BLaER1 (cell line): ENCODE results near the gene ZNF609.

Source experiments
- H3K27ac ChIP-seq: shearing (Covaris generic); formaldehyde crosslinking; 2 replicates; pipeline ENCODE4 v1.8.1; 2022
- H3K27me3 ChIP-seq: shearing (Covaris generic); formaldehyde crosslinking; 2 replicates; pipeline ENCODE4 v1.8.1; 2022
- H3K36me3 ChIP-seq: shearing (Covaris generic); formaldehyde crosslinking; 2 replicates; pipeline ENCODE4 v1.8.1; 2022
- H3K4me1 ChIP-seq: shearing (Covaris generic); formaldehyde crosslinking; 2 replicates; pipeline ENCODE4 v1.8.1; 2022
- H3K4me2 ChIP-seq: shearing (Covaris generic); formaldehyde crosslinking; 2 replicates; pipeline ENCODE4 v1.8.1; 2022
- H3K4me3 ChIP-seq: shearing (Covaris generic); formaldehyde crosslinking; 2 replicates; pipeline ENCODE4 v1.8.1; 2022
- H3K9ac ChIP-seq: shearing (Covaris generic); formaldehyde crosslinking; 2 replicates; pipeline ENCODE4 v1.8.1; 2022
- H3K9me3 ChIP-seq: shearing (Covaris generic); formaldehyde crosslinking; 2 replicates; pipeline ENCODE4 v1.8.1; 2022
- H4K20me1 ChIP-seq: shearing (Covaris generic); formaldehyde crosslinking; 2 replicates; pipeline ENCODE4 v1.8.1; 2022
- Cebpa-rat ChIP-seq: shearing (Covaris generic); IDR thresholded peaks from 2 replicates; pipeline ENCODE4 v1.8.1; 2022

Gene ZNF609

GRCh38 chr15:64683378-64683777 lies 223.0 kb downstream of the ZNF609 start:
- H3K4me2 ChIP-seq, result no peak overlapping the region
- H3K4me3 ChIP-seq, result no peak overlapping the region
- H3K4me1 ChIP-seq, result peaks cover 13% of the 10 kb centered on the region
- H3K27ac ChIP-seq, result no peak overlapping the region
- H3K27me3 ChIP-seq, result no peaks in the 10 kb centered on the region
- TF ChIP-seq Cebpa-rat, result no peak
- H4K20me1 ChIP-seq, result peaks cover 57% of the 10 kb centered on the region
- H3K36me3 ChIP-seq, result peaks cover 96% of the 10 kb centered on the region
- H3K9me3 ChIP-seq, result no peaks in the 10 kb centered on the region
- H3K9ac ChIP-seq, result 0 out of 2 replicates have a peak overlapping the region, but pooled peaks have one; percentile 2

GRCh38 chr15:64685230-64685888 lies 225.0 kb downstream of the ZNF609 start:
- Histone ChIP-seq H4K20me1 (peaks cover 63% of the 10 kb centered on the region), H3K36me3 (peaks cover 95% of the 10 kb centered on the region), H3K9me3 (no peaks in the 10 kb centered on the region), H3K9ac (no peak overlapping the region; the same call in 1 of the 2 replicates), H3K27ac (no peak overlapping the region), H3K4me2 (no peak overlapping the region), H3K4me1 (peaks cover 13% of the 10 kb centered on the region), H3K4me3 (no peak overlapping the region), H3K27me3 (no peaks in the 10 kb centered on the region)
- no peak for TF ChIP-seq Cebpa-rat

- H3K4me3 ChIP-seq, result no peak overlapping the region
- H3K27me3 ChIP-seq, result no peaks in the 10 kb centered on the region
- H3K9ac ChIP-seq, result no peak overlapping the region
- H3K9me3 ChIP-seq, result no peaks in the 10 kb centered on the region
- no peak for TF ChIP-seq Cebpa-rat
- H3K36me3 ChIP-seq, result peaks cover 95% of the 10 kb centered on the region
- no peak overlapping the region for H3K4me2 ChIP-seq
- H4K20me1 ChIP-seq, result peaks cover 71% of the 10 kb centered on the region
- no peak overlapping the region for H3K27ac ChIP-seq
- H3K4me1 ChIP-seq, result peaks cover 13% of the 10 kb centered on the region
Measured at GRCh38 chr15:64686130-64686735, 225.9 kb downstream of the ZNF609 start.

DNA sequence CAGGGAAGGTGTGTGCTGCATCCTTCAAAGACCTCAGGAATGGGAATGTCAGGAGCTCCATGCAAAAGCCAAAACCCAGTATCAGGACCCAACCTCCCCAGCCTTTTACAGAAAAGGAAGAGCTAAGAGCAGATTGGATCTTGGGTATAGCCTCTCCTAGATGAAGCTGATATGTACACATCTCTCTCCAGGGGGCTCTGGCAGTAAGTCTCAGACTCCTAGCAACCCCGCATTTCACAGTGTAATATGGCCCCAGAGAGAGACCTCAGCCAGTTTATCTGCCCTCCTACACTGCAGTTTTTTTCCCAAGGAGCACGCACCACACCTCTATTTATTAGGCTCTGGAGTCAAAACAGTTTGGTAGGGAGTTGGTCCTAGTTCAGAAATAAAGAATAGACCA lies 226.8 kb downstream of the ZNF609 start:
- Histone ChIP-seq H3K36me3 (peaks cover 95% of the 10 kb centered on the region), H3K9me3 (no peaks in the 10 kb centered on the region), H4K20me1 (peaks cover 78% of the 10 kb centered on the region), H3K27me3 (no peaks in the 10 kb centered on the region), H3K4me2 (no peak overlapping the region), H3K4me3 (no peak overlapping the region), H3K4me1 (peaks cover 8% of the 10 kb centered on the region), H3K9ac (no peak overlapping the region), H3K27ac (no peak overlapping the region)
- TF ChIP-seq Cebpa-rat, result no peak

GRCh38 chr15:64687688-64688087 lies 227.3 kb downstream of the ZNF609 start:
- no peak for TF ChIP-seq Cebpa-rat
- Histone ChIP-seq H4K20me1 (peaks cover 76% of the 10 kb centered on the region), H3K36me3 (peaks cover 95% of the 10 kb centered on the region), H3K27me3 (no peaks in the 10 kb centered on the region), H3K4me1 (peaks cover 10% of the 10 kb centered on the region), H3K9ac (no peak overlapping the region), H3K9me3 (no peaks in the 10 kb centered on the region), H3K27ac (no peak overlapping the region), H3K4me3 (no peak overlapping the region), H3K4me2 (no peak overlapping the region)

- Histone ChIP-seq H3K9me3 (no peaks in the 10 kb centered on the region), H3K4me3 (no peak overlapping the region), H3K27ac (no peak overlapping the region), H4K20me1 (peaks cover 82% of the 10 kb centered on the region), H3K36me3 (peaks cover 95% of the 10 kb centered on the region), H3K4me2 (no peak overlapping the region), H3K27me3 (no peaks in the 10 kb centered on the region), H3K4me1 (peaks cover 12% of the 10 kb centered on the region), H3K9ac (no peak overlapping the region)
- no peak for TF ChIP-seq Cebpa-rat
Measured at GRCh38 chr15:64688770-64689169, 228.4 kb downstream of the ZNF609 start.

GRCh38 chr15:64690008-64690407 lies 229.6 kb downstream of the ZNF609 start:
- Histone ChIP-seq H3K27ac (no peak overlapping the region), H3K36me3 (peaks cover 97% of the 10 kb centered on the region)

GRCh38 chr15:64690578-64691296 lies 230.4 kb downstream of the ZNF609 start:
- Histone ChIP-seq H3K4me3 (no peak overlapping the region), H3K4me1 (peaks cover 28% of the 10 kb centered on the region), H3K4me2 (no peak overlapping the region), H4K20me1 (peaks cover 86% of the 10 kb centered on the region), H3K9ac (no peak overlapping the region), H3K36me3 (peaks cover 92% of the 10 kb centered on the region), H3K27me3 (no peaks in the 10 kb centered on the region), H3K27ac (no peak overlapping the region), H3K9me3 (no peaks in the 10 kb centered on the region)
- TF ChIP-seq Cebpa-rat, result no peak

More at GRCh38 chr15:64690008-64690407, 229.6 kb downstream of the ZNF609 start:
- Histone ChIP-seq H3K9me3 (no peaks in the 10 kb centered on the region), H3K9ac (no peak overlapping the region), H3K4me3 (no peak overlapping the region), H3K4me2 (no peak overlapping the region), H4K20me1 (peaks cover 86% of the 10 kb centered on the region), H3K27me3 (no peaks in the 10 kb centered on the region), H3K4me1 (peaks cover 21% of the 10 kb centered on the region)
- no peak for TF ChIP-seq Cebpa-rat

DNA sequence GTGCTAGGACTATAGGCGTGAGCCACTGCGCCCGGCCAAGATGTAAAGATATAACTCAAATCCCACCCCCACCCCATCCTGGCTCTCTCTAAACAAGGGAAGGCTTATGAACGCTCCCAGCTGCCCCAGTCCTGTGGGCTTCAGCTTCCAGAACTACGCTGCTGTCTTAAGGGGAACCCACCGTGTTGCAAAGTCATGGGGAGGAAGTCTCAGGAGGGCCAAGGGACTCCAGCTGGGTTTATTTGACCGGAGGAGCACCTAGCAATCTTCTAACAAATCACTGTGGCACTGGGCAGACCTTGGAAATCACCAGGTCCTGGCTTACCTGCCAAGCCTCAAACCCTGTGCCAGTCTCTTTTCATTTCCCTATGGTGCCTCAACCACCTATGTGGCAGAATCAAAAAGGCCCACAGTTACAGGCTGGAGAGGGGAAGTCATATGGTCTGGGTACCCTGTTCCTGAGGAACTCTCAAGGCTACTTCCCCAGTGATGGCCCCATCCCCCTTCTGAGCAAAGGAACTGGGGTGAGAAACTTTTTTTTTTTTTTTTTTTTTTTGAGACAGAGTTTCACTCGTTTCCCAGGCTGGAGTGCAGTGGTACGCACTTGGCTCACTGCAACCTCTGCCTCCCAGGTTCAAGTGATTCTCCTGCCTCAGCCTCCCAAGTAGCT lies 231.7 kb downstream of the ZNF609 start:
- Histone ChIP-seq H3K36me3 (peaks cover 88% of the 10 kb centered on the region), H3K4me1 (peaks cover 36% of the 10 kb centered on the region), H4K20me1 (peaks cover 89% of the 10 kb centered on the region), H3K9ac (no peak overlapping the region), H3K4me3 (no peak overlapping the region), H3K4me2 (no peak overlapping the region), H3K27me3 (no peaks in the 10 kb centered on the region), H3K27ac (no peak overlapping the region), H3K9me3 (no peaks in the 10 kb centered on the region)
- no peak for TF ChIP-seq Cebpa-rat

- H4K20me1 ChIP-seq, result peaks cover 92% of the 10 kb centered on the region
- H3K9me3 ChIP-seq, result no peaks in the 10 kb centered on the region
- no peak overlapping the region for H3K9ac ChIP-seq
Measured at GRCh38 chr15:64693134-64693533, 232.8 kb downstream of the ZNF609 start.

More at GRCh38 chr15:64693134-64693533, 232.8 kb downstream of the ZNF609 start:
- Histone ChIP-seq H3K36me3 (peaks cover 77% of the 10 kb centered on the region), H3K4me1 (peaks cover 39% of the 10 kb centered on the region), H3K4me2 (no peak overlapping the region), H3K4me3 (no peak overlapping the region), H3K27me3 (no peaks in the 10 kb centered on the region), H3K27ac (no peak overlapping the region)
- no peak for TF ChIP-seq Cebpa-rat
